ENCODE data around the gene GAGE13. TPM values are rescaled to one million over a fixed set of nuclear protein-coding genes. Genes with fewer than 3 reads are reported as not detected.

The GAGE13 gene
- total and polyA plus RNA-seq, 2 experiments from 2014 or later: not detected

GRCh38 chrX:49286581-49286980 lies 44.8 kb upstream of the GAGE13 start:
- no peak overlapping the region for H2AFZ ChIP-seq
- H3K4me3 ChIP-seq: no peak overlapping the region
- H3K4me2 ChIP-seq: no peak overlapping the region
- no peaks in the 10 kb centered on the region for H3K79me2 ChIP-seq
- no peaks in the 10 kb centered on the region for H3K9me3 ChIP-seq (ENCODE audit: low read depth)
- no peaks in the 10 kb centered on the region for H3K36me3 ChIP-seq (replicated peaks; ENCODE audit: insufficient read depth, low read depth)
- H4K20me1 ChIP-seq (ENCODE audit: insufficient read depth, poor library complexity, severe bottlenecking): no peaks in the 10 kb centered on the region
- TF ChIP-seq EZH2 (IDR thresholded peaks at IDR 0.05; ENCODE audit: borderline replicate concordance): no peak
- no peak for TF ChIP-seq EZH2phosphoT487 (IDR thresholded peaks at IDR 0.05; ENCODE audit: low read depth, severe bottlenecking, unreplicated experiment)
- no peak for TF ChIP-seq CTCF (IDR thresholded peaks at IDR 0.05; ENCODE audit: poor library complexity)
- no peaks in the 10 kb centered on the region for H3K9me2 ChIP-seq (replicated peaks; ENCODE audit: insufficient read depth)
- no peaks in the 10 kb centered on the region for H3K4me1 ChIP-seq (ENCODE audit: insufficient read depth)
- DNase-seq (ENCODE audit: low spot score): no peak
- H3K27me3 ChIP-seq: no peaks in the 10 kb centered on the region
- 83% methylated on average over 4 of the region's 4 CpGs for WGBS (ENCODE audit: low lambda C conversion rate, missing lambda C conversion rate)
- H3K27ac ChIP-seq: no peak overlapping the region

GRCh38 chrX:49287665-49288064 lies 43.7 kb upstream of the GAGE13 start:
- TF ChIP-seq EZH2phosphoT487 (IDR thresholded peaks at IDR 0.05; ENCODE audit: low read depth, severe bottlenecking, unreplicated experiment): no peak
- no peaks in the 10 kb centered on the region for H3K27me3 ChIP-seq
- DNase-seq (ENCODE audit: low spot score): no peak
- no peaks in the 10 kb centered on the region for H3K9me3 ChIP-seq (ENCODE audit: low read depth)
- H2AFZ ChIP-seq: no peak overlapping the region
- no peak overlapping the region for H3K4me2 ChIP-seq
- 89% methylated on average over 1 of the region's 1 CpG for whole genome bisulfite sequencing (ENCODE audit: low lambda C conversion rate, missing lambda C conversion rate)
- no peak overlapping the region for H3K27ac ChIP-seq
- no peaks in the 10 kb centered on the region for H4K20me1 ChIP-seq (ENCODE audit: insufficient read depth, poor library complexity, severe bottlenecking)
- H3K4me3 ChIP-seq: no peak overlapping the region
- H3K79me2 ChIP-seq: no peaks in the 10 kb centered on the region
- no peaks in the 10 kb centered on the region for H3K4me1 ChIP-seq (ENCODE audit: insufficient read depth)
- H3K9me2 ChIP-seq (replicated peaks; ENCODE audit: insufficient read depth): no peaks in the 10 kb centered on the region
- no peaks in the 10 kb centered on the region for H3K36me3 ChIP-seq (replicated peaks; ENCODE audit: insufficient read depth, low read depth)

GRCh38 chrX:49290215-49290614 lies 41.2 kb upstream of the GAGE13 start:
- TF ChIP-seq EZH2 (IDR thresholded peaks at IDR 0.05; ENCODE audit: borderline replicate concordance) (no peak), EZH2phosphoT487 (IDR thresholded peaks at IDR 0.05; ENCODE audit: low read depth, severe bottlenecking, unreplicated experiment) (no peak), CTCF (IDR thresholded peaks at IDR 0.05; ENCODE audit: poor library complexity) (no peak)
- no peak for DNase-seq (ENCODE audit: low spot score)
- WGBS (ENCODE audit: low lambda C conversion rate, missing lambda C conversion rate): 75% methylated on average over 7 of the region's 7 CpGs
- no peaks in the 10 kb centered on the region for H4K20me1 ChIP-seq (ENCODE audit: insufficient read depth, poor library complexity, severe bottlenecking)
- H3K79me2 ChIP-seq: no peaks in the 10 kb centered on the region
- H3K4me1 ChIP-seq (ENCODE audit: insufficient read depth): no peaks in the 10 kb centered on the region
- H3K36me3 ChIP-seq (replicated peaks; ENCODE audit: insufficient read depth, low read depth): no peaks in the 10 kb centered on the region
- no peak overlapping the region for H3K4me2 ChIP-seq
- no peak overlapping the region for H2AFZ ChIP-seq
- no peaks in the 10 kb centered on the region for H3K9me3 ChIP-seq (ENCODE audit: low read depth)
- H3K9me2 ChIP-seq (replicated peaks; ENCODE audit: insufficient read depth): no peaks in the 10 kb centered on the region
- no peak overlapping the region for H3K27ac ChIP-seq
- H3K27me3 ChIP-seq: no peaks in the 10 kb centered on the region
- no peak overlapping the region for H3K4me3 ChIP-seq

- DNase-seq (ENCODE audit: low spot score): peak; percentile 65
- Histone ChIP-seq H3K9me3 (ENCODE audit: low read depth) (no peaks in the 10 kb centered on the region), H3K27me3 (no peaks in the 10 kb centered on the region), H3K27ac (no peak overlapping the region), H3K9me2 (replicated peaks; ENCODE audit: insufficient read depth) (no peaks in the 10 kb centered on the region), H4K20me1 (ENCODE audit: insufficient read depth, poor library complexity, severe bottlenecking) (no peaks in the 10 kb centered on the region), H3K4me1 (ENCODE audit: insufficient read depth) (no peaks in the 10 kb centered on the region), H3K4me3 (no peak overlapping the region), H3K36me3 (replicated peaks; ENCODE audit: insufficient read depth, low read depth) (no peaks in the 10 kb centered on the region), H2AFZ (no peak overlapping the region), H3K79me2 (no peaks in the 10 kb centered on the region), H3K4me2 (no peak overlapping the region)
- 47% methylated on average over 11 of the region's 11 CpGs for WGBS (ENCODE audit: low lambda C conversion rate, missing lambda C conversion rate)
- TF ChIP-seq EZH2 (IDR thresholded peaks at IDR 0.05; ENCODE audit: borderline replicate concordance): no peak
- no peak for TF ChIP-seq EZH2phosphoT487 (IDR thresholded peaks at IDR 0.05; ENCODE audit: low read depth, severe bottlenecking, unreplicated experiment)
- TF ChIP-seq CTCF (IDR thresholded peaks at IDR 0.05; ENCODE audit: poor library complexity): peak; percentile 44
Measured at GRCh38 chrX:49291615-49292337, 39.6 kb upstream of the GAGE13 start.
